Thoracic aorta (tissue), 2 donors: Measurements from ENCODE around the gene ERO1B. TPM values are rescaled to one million over a fixed set of nuclear protein-coding genes. Genes with fewer than 3 reads are reported as not detected.
A peak's percentile ranks its signal among the peaks of the same experiment; 100 is the strongest.

Experiments
- ATAC-seq: fragments of 150-250 bp; one replicate; pipeline ENCODE4 v1.8.0; 2017; ENCODE audit warnings: low read depth; ENCODE audit not compliant: insufficient number of reproducible peaks, low FRiP score
- DNase-seq: peaks from one replicate; pipeline ENCODE4 v3.0.0-alpha.2; 2020; ENCODE audit warnings: low spot score
- H3K27ac ChIP-seq, 2 donors: fragments of 200-600 bp; sonication (generic); 1 replicate in 1 of 2; 2 replicates in 1 of 2; pipeline ENCODE4 v1.5.1; 2016; ENCODE audit warnings: mild to moderate bottlenecking in 2 of 2, moderate library complexity in 2 of 2
- H3K27me3 ChIP-seq: fragments of 200-600 bp; sonication (generic); replicated peaks from 2 replicates; pipeline ENCODE4 v1.6.0; 2016; ENCODE audit warnings: mild to moderate bottlenecking; ENCODE audit not compliant: insufficient read depth
- H3K36me3 ChIP-seq: fragments of 200-600 bp; sonication (generic); one replicate; pipeline ENCODE4 v1.5.1; 2016
- H3K4me1 ChIP-seq, 2 donors: fragments of 200-600 bp; sonication (generic); 1 replicate in 1 of 2; 2 replicates in 1 of 2; pipeline versions ENCODE4 v1.5.1 to v1.6.0; 2016; ENCODE audit warnings: low read depth in 2 of 2, mild to moderate bottlenecking in 1 of 2; ENCODE audit not compliant: control insufficient read depth in 1 of 2
- H3K4me3 ChIP-seq: fragments of 200-600 bp; sonication (generic); 2 replicates; pipeline ENCODE4 v1.5.1; 2016; ENCODE audit warnings: mild to moderate bottlenecking
- H3K9me3 ChIP-seq: fragments of 200-600 bp; sonication (generic); 2 replicates; pipeline ENCODE4 v1.5.1; 2016
- total RNA-seq, 2 donors: library from RNA; depleted of rRNA; stranded (reverse); fragments of >200 nt; gene quantifications; one replicate each; pipeline versions ENCODE4 v1.1.0 to v1.2.3, GENCODE V29; 2016
- TF ChIP-seq, protein P1 (sequence below): fragments of 200-600 bp; sonication (generic); IDR thresholded peaks from one replicate; pipeline ENCODE4 v1.5.1; 2019; ENCODE audit warnings: antibody characterized with exemption

The ERO1B gene
- total RNA-seq, 2 donors from 2014 or later = 20.8 to 33.3 TPM

DNA sequence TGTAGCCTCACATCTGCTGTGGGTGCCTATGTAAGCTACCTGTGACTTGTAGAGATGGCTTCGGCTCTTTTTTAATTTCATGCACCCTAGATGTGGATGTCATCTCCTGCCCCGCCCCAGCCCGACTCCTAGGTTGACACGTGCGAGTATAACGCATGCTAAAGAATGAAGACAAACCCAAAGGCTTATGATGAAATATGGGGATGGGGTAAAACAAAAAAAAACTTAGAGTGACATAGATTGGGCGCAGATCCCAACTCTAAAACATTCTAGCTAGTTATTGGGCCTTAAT is 613 bp upstream of the ERO1B start:
- no peak for ATAC-seq
- H3K27ac ChIP-seq = peak overlapping the region in 1 of 2 donors; percentile 74
- no peak for DNase-seq
- H3K36me3 ChIP-seq = no peaks in the 10 kb centered on the region
- TF ChIP-seq, protein P1, sequence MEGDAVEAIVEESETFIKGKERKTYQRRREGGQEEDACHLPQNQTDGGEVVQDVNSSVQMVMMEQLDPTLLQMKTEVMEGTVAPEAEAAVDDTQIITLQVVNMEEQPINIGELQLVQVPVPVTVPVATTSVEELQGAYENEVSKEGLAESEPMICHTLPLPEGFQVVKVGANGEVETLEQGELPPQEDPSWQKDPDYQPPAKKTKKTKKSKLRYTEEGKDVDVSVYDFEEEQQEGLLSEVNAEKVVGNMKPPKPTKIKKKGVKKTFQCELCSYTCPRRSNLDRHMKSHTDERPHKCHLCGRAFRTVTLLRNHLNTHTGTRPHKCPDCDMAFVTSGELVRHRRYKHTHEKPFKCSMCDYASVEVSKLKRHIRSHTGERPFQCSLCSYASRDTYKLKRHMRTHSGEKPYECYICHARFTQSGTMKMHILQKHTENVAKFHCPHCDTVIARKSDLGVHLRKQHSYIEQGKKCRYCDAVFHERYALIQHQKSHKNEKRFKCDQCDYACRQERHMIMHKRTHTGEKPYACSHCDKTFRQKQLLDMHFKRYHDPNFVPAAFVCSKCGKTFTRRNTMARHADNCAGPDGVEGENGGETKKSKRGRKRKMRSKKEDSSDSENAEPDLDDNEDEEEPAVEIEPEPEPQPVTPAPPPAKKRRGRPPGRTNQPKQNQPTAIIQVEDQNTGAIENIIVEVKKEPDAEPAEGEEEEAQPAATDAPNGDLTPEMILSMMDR = no peak
- H3K27me3 ChIP-seq = no peaks in the 10 kb centered on the region
- H3K9me3 ChIP-seq = no peaks in the 10 kb centered on the region
- H3K4me3 ChIP-seq = peak overlapping the region; percentile 89
- peaks cover 7 to 11% of the 10 kb centered on the region in 2 donors for H3K4me1 ChIP-seq

DNA sequence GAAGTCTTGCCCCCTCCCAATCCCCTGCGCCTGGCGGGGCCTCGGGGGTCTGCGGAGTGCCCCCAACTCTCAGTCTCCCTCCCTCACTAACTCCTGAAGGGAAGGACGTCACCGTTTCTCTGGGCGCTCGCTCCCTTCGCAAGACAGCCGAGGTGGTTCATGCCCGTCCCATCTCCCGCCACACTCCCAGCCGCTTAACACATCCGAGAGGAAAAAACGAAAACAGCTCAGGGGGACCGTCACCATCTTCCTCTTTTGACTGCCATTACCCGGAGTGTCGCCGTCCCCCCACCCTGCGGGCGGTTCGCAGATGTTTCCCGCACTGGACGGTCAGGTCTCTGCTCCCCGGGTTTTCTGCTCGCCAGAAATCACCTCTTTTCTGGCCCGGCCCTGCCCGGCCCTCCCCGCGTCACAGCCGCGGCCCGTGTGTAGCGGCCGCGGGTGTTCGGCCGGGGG is 532 bp downstream of the ERO1B start:
- Histone ChIP-seq H3K27ac (peak overlapping the region; percentile 67 to 74), H3K4me1 (peaks cover 7 to 11% of the 10 kb centered on the region in 2 donors), H3K27me3 (no peaks in the 10 kb centered on the region), H3K36me3 (no peaks in the 10 kb centered on the region), H3K9me3 (no peaks in the 10 kb centered on the region), H3K4me3 (peak overlapping the region; percentile 89)
- TF ChIP-seq, protein P1 = no peak
- DNase-seq (no peak), ATAC-seq (peak; percentile 35)

DNA sequence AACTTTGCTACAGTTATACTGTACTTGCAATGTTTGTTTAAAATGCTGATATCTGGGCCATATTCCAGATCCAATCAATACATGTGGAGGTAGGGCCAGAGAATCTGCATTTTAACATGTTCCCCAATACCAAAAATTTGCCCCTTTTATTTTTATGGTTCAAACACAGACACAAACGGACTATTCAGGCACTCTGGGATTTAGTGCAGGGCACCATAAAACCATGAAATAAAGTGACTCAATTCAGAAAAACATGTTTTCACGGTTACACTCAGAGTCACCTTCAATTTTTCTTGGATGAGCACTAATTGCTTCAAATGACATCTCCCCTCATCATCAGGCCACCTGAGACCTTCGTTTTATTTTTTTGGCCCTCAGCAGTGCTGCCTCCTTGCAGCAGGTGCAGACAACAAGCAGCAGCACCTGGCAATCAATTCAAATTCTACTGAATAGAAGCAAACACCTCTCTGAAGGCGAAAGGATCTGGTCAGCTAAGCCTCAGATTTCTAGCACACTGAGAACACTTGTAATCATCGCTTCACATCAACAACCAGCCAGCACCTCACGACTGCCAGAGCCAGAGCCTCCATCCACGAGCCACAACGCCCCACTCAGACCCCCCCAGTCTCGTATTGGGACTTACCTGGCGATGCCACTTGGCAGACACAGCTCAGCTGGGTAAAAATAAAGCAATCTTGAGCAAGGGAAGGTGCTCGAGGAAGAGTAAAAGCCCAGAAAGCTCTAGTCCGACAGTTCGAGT is 1.1 kb downstream of the ERO1B start:
- TF ChIP-seq, protein P1 = no peak
- no peak for DNase-seq
- H3K4me1 ChIP-seq = peaks cover 7 to 11% of the 10 kb centered on the region in 2 donors
- H3K27me3 ChIP-seq = no peaks in the 10 kb centered on the region
- no peak for ATAC-seq
- H3K4me3 ChIP-seq = peak overlapping the region; percentile 89
- H3K36me3 ChIP-seq = no peaks in the 10 kb centered on the region
- no peaks in the 10 kb centered on the region for H3K9me3 ChIP-seq
- peak overlapping the region; percentile 67 to 74 for H3K27ac ChIP-seq

DNA sequence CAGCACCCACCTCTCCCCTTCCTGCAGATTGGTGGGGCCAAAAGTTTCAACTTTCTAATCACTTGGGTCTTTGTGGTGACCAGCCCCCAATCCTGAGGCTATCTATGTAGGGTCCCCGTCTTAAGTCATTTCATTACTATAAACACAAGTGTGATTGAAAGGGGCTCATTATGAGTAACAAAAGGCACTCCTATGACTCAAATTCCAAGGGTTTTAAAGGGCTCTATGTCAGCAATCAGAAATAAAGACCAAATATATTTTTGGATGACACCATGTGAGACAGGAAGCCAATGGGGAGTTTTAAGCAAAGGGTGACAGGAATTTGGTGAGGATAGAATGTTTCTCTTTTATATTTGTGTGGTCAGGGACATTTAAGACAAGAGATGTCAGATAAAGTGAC is 6.2 kb downstream of the ERO1B start:
- ATAC-seq (no peak), DNase-seq (no peak)
- H3K4me1 ChIP-seq = peaks cover 3 to 6% of the 10 kb centered on the region in 2 donors
- no peaks in the 10 kb centered on the region for H3K27me3 ChIP-seq
- H3K27ac ChIP-seq = no peak overlapping the region
- no peaks in the 10 kb centered on the region for H3K9me3 ChIP-seq
- TF ChIP-seq, protein P1 = no peak
- no peaks in the 10 kb centered on the region for H3K36me3 ChIP-seq
- no peak overlapping the region for H3K4me3 ChIP-seq

DNA sequence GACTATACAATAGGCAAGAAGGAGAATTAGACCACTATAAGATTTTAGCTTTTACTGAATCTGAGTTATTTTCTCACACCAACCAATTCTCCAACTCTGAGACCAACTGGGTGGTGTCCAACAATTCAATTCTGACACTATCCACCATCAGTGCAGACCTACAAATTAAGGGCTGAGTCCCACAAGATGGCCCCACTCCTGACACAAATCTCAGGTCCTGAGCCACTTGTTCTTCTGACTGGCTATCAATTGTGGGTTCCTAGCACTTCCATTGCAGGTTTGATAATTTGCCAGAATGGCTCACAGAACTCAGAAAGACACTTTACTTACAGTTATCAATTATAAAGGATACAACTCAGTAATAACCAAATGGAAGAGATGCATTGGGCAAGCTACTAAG is 6.7 kb downstream of the ERO1B start:
- Histone ChIP-seq H3K4me3 (no peak overlapping the region), H3K9me3 (no peaks in the 10 kb centered on the region), H3K36me3 (no peaks in the 10 kb centered on the region), H3K4me1 (peaks cover 0 to 4% of the 10 kb centered on the region in 2 donors), H3K27me3 (no peaks in the 10 kb centered on the region), H3K27ac (no peak overlapping the region)
- ATAC-seq = no peak
- TF ChIP-seq, protein P1 = no peak
- no peak for DNase-seq
